GM18870 (cell line): ENCODE results near the gene WDR53.
"Not testable (repeated sequence)": the region's sequence is repeated elsewhere in the genome, so short reads cannot be mapped to it uniquely, and the experiment has no call there.

Experiments used
- ATAC-seq: cut with Tn5 transposase; IDR thresholded peaks from one replicate; pipeline ENCODE4 v1.9.1; 2021; ENCODE audit warnings: moderate library complexity; ENCODE audit not compliant: unreplicated experiment

The WDR53 gene

DNA sequence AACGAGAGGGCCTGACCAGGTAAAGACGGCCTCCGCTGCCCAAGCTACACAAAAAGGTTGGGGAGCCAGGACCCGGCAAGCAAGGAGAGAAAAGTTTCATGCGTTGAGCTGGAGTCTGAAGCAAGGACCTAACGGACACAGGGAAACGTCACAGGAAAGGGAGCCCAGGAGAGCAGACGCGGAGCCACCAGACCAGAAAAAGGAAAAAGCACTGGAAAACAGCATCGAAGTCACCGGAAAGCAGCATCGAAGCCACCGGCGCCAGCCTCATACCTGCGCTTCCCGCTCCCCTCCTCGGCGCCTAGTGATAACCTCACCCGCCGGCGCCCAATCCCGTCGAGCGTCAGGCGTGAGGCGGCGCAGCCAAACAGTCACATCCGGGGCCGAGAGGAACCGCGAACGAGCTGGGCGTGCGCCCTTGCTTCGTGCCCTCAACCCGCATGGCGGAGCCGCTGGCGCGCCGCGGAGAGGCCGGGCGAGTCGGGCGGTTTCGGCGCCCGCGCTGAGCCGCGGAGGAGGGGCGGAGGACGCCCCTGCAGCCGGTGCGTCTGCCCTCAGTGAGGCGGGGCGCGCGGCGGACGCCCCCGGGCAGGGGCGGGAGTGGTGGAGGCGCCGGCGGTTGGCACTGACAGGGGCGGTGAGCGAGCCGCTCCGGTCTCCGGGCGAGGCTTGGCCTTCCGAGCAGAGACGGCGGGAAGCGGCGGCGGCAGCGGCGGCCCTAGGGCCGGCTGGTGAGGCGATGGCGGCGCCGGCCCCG, at the start of gene WDR53, which contains the start of gene FBXO45:
Gene WDR53, minus strand, starts transcription at position 309 of the 757 bp plus-strand sequence. CDS start 7,079 bp downstream, outside the sequence.
Gene FBXO45, plus strand, starts transcription at position 415 of the 757 bp plus-strand sequence. Its CDS starts 325 bp downstream, at position 740.
- peak; percentile 89 for ATAC-seq

DNA sequence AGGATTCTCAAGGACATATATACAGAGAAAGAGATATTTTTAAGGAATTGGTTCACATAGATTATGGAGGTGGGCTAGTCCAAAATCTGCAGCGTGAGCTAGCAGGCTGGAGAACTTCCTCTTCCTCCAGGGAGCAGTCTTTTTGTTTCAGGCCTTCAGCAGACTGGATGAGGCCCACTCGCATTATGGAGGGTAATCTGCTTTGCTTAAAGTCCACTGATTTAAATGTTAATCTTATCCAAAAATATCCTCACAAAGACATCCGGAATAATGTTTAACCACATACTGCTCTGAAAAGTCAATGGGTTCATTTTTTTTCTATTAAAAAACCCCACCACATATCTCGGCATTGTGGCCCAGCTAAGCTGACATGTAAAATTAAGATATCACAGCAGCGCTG, 48.9 kb upstream of the WDR53 start:
- no peak for ATAC-seq

DNA sequence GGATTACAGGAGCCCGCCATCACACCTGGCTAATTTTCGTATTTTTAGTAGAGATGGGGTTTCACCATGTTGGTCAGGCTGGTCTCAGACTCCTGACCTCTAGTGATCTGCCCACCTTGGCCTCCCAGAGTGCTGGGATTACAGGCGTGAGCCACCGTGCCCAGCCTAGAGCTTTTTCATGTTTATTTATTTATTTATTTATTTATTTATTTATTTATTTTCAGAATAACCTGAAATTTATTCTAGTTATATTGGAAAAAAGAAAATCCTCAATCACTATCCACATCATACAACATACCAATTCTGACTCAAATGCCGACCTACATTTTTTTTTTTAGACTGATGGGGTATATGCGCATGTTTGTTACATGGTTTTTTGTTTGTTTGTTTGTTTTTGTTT, 46.9 kb upstream of the WDR53 start:
- ATAC-seq: not testable (repeated sequence)

DNA sequence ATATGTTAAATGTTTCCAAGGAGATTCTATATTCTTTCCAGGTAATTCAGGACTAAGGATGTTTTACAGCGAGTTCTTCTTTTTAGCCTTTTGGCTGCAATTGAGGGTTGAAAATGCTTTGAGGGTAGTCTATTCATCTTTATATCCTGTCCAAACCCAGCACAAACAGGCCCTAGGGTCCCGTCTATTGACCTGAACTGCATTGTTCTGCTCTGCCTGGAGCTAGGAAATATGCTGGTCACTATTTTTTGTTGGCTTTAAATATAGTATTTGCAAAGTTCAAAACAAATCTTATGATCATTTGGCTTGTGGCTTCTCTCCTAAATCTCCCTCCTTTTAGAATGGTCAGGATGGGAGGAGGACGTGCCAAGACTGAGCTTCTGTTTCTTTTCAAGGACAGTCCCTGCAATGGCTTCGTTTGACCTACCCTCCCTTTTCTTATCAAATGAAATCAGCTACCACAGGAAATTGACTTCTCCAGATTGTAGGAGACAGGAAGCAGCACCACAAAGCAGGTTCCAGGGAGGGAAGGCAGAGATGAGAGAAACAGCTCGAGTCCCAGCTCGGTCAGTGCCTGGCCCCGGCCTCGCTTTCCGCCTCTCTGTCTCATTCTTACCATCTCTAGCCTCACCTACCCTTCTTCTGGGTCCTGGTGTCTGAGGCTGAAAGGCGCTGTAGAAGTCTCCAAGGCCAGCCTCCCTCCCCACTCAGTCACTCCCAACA, 43.6 kb upstream of the WDR53 start:
- no peak for ATAC-seq

DNA sequence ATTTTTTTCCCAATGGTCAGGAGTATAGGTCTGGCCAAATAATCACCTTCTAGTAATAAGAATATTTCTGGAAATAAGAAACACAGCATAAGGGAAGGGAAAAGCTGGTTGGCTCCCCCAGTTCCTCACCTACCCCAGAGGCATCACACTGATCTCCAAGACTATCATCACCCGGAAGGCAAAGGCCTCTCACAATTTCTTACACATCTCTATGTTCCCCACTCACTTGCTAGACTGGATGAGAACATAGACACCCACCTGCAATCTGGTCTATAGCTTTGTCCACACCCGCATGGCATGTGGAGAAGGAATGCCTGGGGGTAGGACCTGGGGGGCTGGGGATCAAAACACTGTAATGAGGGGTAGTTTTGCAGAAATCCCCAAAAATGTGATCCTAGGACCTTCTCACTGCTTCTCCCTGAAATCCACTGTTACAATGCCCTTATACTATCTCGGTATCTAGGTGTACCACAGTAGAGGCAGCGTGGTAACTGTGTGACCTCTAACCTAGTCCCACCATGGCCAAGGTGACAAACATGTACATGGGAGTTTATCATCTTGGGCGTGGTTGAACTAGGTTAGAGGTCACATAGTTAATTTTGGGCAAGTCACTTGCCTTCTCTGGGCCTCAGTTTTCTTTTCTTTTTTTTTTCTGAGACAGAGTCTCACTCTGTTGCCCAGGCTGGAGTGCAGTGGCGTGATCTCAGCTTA, 41.6 kb upstream of the WDR53 start:
- no peak for ATAC-seq

DNA sequence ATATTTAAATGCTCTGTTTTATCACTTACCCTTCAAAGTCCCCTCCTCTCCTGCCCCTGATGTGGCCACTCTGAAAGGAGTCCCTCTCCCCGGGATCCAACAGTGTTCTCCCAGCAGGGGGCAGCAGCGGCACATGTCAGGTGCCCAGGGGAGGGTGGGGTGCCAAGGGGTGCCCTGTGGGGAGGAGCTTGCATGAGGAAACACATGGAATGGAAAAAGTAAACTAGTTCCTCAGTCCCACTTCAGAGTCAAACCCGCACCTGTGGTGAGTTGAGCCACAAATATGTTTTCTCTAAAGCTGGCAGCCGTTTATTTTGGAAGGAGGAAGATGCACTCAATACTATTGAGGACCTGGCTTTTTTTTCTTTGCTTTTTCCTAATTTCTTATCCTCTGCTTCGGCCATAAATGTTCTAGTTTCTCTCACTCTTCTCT, 41.0 kb upstream of the WDR53 start:
- ATAC-seq: peak; percentile 45

DNA sequence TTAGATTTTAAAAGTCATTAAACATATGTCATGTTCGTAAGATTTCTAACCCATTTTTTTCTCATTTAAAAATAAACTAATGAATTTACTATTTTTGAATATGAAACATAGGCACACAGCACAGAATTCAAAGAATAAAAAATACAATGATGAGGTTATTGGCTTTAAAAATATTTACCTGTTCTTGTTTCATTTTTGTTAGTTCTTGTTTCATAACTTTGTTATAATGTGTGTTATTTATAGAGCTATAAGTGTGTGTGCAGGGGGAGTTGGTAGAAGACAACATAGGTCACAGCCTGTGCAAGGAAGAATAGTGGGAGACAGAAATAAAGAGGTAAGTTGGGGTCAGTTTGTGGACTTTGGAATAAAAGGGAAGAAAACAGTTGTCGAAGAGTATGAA, 40.3 kb upstream of the WDR53 start:
- no peak for ATAC-seq

DNA sequence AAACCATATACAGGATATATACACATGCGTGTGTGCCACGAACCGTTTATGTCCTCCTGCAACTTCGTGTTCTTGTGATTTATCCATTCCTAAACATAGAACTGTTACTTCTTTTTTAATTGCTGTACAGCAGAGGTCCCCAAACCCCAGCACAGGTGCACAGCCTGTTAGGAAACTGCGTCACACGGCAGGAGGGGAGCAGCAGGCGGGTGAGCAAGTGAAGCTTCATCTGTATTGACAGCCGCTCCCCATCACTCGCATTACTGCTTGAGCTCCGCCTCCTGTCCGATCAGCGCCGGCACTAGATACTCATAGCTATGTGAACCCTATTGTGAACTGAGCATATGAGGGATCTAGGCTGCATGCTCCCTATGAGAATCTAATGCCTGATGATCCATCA, 36.2 kb upstream of the WDR53 start:
- ATAC-seq: no peak

DNA sequence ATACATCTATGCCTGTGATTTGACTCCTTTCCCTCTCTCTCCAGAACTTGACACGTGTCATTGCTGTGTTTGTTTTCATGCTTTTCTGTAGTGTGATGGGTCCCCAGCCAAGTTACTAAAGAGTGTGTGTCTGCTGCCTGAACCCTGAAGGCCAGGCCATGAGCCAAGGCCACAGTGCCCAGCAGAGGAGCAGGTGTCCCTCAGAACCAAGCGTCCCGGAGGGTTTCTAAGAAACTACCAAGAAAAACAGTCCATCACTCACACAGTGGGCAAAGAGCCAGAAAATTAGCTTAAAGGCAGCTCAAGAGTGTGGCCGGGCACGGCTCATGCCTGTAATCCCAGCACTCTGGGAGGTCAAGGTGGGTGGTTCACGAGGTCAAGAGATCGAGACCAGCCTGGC, 35.3 kb upstream of the WDR53 start:
- ATAC-seq: no peak

DNA sequence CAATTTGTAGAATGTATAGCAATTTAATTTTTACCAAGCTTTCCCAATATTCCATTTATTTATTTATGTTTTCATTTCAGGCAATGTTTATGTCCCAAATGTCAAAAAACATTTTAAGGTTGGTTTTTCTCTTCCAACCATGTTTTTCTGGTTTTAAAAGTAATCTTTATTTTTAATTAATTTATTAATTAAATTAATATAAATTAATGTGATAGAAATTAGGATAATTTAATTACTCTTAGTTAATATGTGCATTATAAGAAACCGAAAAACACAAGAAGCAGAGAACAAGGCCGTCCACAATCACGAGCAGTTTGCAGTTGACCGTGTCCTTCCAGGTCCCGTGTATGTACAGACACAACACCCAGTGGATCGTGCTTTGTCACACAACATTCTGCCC, 34.3 kb upstream of the WDR53 start:
- ATAC-seq: no peak

DNA sequence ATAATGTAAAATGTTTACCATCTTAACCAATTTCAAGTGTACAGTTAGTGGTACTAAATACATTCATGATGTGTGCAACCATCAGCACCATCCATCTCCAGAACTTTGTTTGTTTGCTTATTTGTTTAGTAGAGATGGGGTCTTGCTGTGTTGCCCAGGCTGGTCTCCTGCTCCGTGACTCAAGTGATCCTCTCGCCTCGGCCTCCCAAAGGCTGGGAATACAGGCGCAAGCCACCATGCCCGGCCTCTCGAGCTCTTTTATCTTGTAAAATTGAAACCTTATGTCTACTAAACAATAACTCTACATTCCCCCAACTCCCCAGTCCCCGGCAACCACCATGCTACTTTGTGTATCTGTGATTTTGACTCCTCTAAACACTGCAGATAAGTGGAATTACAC, 32.0 kb upstream of the WDR53 start:
- no peak for ATAC-seq

DNA sequence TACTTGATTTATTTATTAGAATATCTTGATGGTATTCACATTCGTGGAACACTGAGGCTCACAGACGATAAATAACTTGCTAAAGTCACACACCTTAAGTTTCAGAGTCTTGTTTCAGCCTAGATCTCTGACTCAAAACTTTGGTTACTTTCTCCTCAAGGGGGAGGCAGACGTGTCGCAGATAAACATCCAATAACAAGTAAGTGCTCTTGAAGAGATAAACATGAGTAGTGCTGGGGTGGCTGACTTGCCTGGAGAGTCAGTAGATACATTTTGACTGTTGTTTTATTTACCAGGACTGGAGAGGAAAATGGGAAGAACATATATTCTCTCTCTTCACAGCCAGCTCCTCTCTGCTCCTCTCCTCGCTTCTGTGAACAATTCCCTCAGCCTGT, 31.4 kb upstream of the WDR53 start:
- no peak for ATAC-seq

DNA sequence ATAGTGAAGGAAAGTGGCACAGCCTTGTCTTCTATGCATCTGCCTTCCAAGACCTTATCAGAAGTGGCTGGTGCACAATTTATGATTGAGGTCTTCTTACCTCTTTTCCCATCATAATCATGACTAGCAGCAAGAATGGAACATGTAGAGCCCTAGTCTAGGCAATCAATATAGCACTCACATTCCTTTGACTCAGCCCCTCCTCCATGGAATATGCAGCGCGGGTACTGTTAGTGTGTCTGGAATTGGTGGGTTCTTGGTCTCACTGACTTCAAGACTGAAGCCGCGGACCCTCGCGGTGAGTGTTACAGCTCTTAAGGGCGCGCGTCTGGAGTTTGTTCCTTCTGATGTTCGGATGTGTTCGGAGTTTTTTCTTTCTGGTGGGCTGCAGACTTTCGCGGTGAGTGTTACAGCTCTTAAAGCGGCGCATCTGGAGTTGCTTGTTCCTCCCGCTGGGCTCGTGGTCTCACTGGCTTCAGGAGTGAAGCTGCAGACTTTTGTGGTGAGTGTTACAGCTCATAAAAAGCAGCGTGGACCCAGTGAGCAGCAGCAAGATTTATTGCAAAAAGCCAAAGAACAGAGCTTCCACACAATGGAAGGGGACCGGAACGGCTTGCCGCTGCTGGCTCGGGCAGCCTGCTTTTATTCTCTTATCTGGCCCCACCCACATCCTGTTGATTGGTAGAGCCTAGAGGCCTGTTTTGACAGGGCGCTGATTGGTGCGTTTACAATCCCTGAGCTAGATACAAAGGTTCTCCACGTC, 29.8 kb upstream of the WDR53 start:
- not testable (repeated sequence) for ATAC-seq

DNA sequence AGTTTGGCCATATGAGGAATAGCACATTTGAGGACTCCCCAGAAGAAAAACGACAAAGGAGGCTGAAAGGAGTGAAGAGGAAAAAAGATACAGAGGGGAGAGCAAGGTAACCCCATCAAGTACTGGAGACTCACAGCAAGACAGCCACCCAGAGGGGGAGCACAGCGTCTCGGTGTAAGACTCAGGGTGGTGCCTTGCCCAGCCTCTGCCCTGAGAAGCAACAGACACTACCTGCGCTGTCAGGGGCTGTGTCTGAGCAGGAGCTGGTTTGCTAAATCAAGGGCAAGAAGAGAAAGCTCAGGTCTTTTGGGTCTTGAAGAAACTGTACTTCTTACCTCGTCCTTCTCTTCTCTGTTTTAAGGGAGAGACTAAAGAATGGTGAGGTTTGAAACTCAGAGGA, 28.0 kb upstream of the WDR53 start:
- ATAC-seq: no peak

DNA sequence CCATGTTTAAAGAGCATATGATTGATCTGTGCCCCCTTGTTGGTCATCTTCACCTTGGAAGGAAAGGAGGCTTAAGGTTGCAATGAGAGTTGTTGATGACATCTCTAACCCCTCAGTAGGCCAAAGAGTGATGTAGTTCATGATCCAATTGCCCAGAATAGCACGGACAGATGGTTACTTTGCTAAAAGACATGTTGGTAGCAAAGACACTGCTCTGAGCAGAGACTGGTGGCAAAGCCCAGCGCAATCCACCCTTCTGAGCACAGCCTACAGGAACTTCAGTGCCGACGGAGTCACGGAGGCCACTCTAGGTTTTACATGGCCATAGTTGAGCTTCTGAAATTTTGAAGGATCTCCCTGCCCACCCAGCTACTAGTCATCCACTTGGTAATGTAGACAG, 21.9 kb upstream of the WDR53 start:
- ATAC-seq: no peak

DNA sequence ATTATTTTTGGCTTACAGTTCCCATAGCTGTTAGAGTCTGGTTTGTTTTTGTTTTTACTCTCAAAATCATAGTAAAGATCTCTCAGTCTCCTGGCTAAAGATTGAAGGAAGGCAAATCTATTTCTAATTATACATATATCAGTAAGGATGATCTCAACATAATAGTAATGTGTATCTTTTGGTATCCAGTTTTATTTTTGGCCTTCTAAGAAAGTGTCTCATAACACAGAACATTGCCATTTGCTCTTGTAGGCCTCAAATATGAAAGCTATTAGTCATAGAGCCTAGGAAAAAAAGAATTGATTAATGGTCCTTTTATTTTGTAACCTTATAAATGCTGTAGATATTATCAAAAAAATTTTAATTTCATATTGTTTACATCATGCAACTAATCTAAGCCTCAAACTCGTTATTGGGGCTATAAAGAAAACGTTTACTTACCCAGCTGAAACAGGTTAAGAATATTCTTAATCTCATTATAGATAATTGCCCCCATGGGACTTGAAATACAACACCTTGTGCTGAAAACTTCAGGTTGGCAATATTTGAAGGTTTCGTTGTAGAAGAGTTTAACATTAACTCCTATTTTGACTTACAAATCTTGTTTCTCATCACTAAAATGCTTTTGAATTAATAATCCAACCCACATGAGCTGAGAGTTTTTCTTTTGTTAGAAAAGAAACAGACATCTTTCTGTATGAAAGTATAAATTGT, 16.8 kb upstream of the WDR53 start:
- ATAC-seq: no peak

DNA sequence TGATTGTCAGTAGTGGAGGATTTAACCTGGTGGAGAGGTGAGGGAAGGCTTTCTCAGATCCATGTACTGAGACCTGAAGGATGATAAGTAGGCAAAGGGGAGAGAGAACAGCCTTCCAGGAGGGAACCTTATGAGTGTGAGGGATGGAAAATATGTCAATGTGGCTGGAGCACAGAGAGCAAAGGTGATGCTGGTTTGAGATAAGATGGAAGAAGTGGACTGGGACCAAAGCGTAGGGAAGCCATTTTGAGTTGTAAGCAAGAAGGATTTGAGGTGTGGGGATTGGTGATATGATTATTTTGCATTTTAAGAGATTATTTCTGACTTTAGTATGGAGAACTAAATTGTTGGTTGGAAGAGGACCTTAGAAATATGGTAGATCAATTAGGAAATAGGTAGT, 4.0 kb upstream of the WDR53 start:
- ATAC-seq: no peak

DNA sequence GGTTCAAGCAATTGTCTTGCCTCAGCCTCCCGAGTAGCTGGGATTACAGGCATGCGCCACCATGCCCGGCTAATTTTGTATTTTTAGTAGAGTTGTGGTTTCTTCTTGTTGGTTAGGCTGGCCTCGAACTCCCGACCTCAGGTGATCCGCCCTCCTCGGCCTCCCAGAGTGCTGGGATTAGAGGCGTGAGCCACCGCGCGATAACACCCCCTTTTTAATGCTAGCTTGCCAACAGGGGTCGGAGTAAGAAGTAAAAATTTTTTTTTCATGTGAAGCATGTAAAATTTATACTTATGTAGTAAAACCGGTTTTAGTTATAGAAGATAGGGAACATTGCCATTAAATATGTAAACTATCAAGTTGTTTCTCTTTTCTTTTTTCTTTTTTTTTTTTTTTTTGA, 2.0 kb upstream of the WDR53 start:
- not testable (repeated sequence) for ATAC-seq

DNA sequence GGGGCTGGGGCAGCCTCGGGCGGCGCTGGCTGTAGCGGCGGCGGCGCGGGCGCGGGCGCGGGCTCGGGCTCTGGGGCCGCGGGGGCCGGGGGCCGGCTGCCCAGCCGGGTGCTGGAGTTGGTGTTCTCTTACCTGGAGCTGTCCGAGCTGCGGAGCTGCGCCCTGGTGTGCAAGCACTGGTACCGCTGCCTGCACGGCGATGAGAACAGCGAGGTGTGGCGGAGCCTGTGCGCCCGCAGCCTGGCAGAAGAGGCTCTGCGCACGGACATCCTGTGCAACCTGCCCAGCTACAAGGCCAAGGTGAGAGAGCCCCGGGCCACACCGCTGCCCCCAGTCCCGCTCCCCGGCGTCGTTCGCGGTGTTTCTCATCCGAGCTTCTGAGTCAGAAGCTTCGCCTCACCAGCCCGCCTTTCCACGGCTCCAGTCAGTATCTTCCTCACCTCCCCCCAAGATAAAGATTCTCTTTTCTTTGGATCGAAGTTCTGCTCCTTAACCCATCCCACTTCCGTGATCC, 706 bp upstream of the WDR53 start:
- peak; percentile 38 for ATAC-seq

DNA sequence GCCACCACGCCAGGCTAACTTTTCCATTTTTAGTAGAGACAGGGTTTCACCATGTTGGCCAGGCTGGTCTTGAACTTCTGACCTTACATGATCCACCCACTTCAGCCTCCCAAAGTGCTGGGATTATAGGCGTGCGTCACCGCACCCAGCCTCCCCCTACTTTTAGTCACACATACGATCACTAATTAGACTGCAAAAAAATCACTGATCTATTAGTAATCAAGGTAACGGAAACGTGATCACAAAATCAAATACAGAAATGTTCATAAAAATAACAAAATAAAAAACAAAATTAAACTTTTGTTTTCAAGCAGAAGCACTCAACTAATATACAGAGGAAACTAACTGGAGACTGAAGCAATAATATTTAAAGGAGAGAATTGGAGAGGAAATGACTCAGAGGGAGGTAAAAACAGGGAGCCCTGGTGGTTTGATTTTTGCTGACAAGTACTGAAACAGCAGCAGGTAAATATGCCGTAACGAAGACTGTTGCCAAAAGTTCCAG, 4.6 kb downstream of the WDR53 start:
- no peak for ATAC-seq
